UCSD-AML1 (cell line): ENCODE measurements around the gene CPN1.
A peak's percentile ranks its signal among the peaks of the same experiment; 100 is the strongest.

Experiments
- DNase-seq: peaks from one replicate; lab custom pipeline; 2025; ENCODE audit not compliant: unreplicated experiment; lab: John Stamatoyannopoulos, UW

Gene CPN1

GRCh38 chr10:99998889-99999288 is 82.8 kb downstream of the CPN1 start:
- no peak for DNase-seq

DNA sequence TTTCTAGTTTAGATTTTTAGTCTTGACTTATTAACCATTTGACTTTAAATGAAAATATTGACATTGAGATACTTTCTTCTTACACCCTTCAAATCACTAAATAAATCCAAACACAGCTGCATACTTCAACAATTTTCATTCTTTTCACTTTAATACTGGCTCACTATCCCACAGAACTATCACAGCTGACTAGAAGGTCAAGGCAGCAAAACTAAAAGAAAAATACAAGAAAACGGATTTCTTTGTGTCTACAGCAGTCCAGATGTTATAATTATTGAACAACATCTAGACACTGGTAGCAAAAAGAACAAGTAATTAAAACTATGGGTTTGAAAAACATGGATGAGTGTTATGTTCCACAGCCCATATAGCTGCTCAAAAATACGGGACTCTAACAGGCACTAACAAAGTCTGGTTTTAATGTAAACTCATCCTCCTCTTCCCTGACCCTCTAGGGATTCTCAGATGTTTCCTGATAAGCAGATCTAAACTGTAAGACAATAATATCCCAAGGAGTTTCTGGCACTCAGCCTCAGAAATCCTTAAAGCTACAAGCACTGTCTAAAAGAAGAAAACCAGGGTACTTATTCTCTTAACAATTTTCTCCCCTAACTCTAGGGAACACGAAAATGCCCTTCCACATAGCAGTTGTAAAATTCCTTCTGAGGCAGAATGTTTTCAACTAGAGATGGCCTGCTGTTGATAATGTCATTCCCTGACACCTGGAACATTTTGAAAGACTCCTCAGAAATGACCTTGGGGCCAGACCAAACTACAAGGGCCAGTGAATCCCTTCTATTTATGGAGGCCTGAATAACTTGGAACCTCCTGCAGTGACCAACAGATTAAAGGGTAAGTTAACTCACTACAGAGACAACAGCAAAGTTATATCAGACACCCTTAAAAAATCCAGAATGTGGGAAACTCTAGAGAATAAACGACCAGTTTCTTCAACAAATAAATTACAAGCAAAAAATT is 84.7 kb downstream of the CPN1 start:
- DNase-seq = no peak

- no peak for DNase-seq
Measured at GRCh38 chr10:99995713-99996112, 86.0 kb downstream of the CPN1 start.

- no peak for DNase-seq
Measured at GRCh38 chr10:99995269-99995668, 86.4 kb downstream of the CPN1 start.

DNA sequence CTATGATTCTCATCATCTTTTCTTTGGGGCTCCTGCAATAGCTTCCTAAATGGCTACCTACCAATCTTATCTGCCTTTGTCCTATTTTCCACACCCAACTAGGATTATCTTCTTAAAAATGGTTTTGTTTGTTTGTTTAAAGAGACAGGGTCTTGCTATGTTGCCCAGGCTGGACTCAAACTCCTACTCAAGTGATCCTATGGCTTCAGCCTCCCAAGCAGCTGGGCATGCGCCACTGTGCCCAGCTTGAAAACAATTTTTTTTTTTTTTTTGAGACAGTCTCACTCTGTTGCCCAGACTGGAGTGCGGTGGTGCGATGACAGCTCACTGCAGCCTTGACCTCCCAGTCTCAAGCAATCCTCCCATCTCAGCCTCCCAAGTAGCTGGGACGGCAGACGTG is 86.9 kb downstream of the CPN1 start:
- no peak for DNase-seq

- DNase-seq = peak; percentile 51
Measured at GRCh38 chr10:99993701-99994689, 87.7 kb downstream of the CPN1 start.
